ENCODE results near the gene FAM227B. TPM values are rescaled to one million over a fixed set of nuclear protein-coding genes. Genes with fewer than 3 reads are reported as not detected.
"Not testable (repeated sequence)": the region's sequence is repeated elsewhere in the genome, so short reads cannot be mapped to it uniquely, and the experiment has no call there.

The FAM227B gene
- total RNA-seq, 1 experiment from 2014 or later = 0.98 TPM

DNA sequence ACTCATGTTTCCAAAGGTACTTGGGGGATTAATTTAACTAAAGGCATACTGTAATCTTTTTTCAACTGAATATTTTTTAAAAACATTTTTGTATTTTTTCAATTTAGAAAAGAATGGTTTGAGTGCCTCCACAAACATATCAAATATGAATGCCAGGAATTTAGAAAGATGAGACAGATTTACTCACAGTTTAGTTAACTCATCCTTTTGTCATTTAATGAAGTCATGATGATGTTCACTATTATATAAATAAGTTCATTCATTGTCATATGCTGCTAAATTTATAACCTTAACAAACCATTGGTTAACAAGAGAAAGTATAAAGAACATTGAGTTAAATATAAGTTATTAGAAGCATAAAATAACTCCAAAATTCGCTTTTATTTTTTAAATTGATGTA, 147.6 kb downstream of the FAM227B start:
- Histone ChIP-seq H3K4me1 (ENCODE audit: insufficient read depth, low read length) (peaks cover 10% of the 10 kb centered on the region; the same call in 1 of the 2 replicates), H4K20me1 (ENCODE audit: low read length) (no peaks in the 10 kb centered on the region), H3K9me2 (replicated peaks; ENCODE audit: low read length) (no peaks in the 10 kb centered on the region), H3K9ac (ENCODE audit: low read length) (no peak overlapping the region), H3K36me3 (ENCODE audit: low read depth, low read length) (no peaks in the 10 kb centered on the region), H3F3A (ENCODE audit: low read length, unreplicated experiment) (no peaks in the 10 kb centered on the region), H3K27ac (ENCODE audit: low read length) (no peak overlapping the region), H2AFZ (ENCODE audit: low read length) (no peak overlapping the region), H3K4me2 (ENCODE audit: low read length) (no peak overlapping the region), H3K4me3 (ENCODE audit: low read length) (no peak overlapping the region), H3K79me2 (ENCODE audit: low read length) (no peaks in the 10 kb centered on the region), H3K27me3 (ENCODE audit: low read length) (no peaks in the 10 kb centered on the region), H3K9me3 (ENCODE audit: low read length) (no peaks in the 10 kb centered on the region)
- POLR2A ChIA-PET (ENCODE audit: unreplicated experiment) = no interaction called here
- no TSS peak for BruUV-seq (replicated peaks)
- intact Hi-C loops (cut with micrococcal nuclease) = no loop called here
- TF ChIP-seq, protein P1, sequence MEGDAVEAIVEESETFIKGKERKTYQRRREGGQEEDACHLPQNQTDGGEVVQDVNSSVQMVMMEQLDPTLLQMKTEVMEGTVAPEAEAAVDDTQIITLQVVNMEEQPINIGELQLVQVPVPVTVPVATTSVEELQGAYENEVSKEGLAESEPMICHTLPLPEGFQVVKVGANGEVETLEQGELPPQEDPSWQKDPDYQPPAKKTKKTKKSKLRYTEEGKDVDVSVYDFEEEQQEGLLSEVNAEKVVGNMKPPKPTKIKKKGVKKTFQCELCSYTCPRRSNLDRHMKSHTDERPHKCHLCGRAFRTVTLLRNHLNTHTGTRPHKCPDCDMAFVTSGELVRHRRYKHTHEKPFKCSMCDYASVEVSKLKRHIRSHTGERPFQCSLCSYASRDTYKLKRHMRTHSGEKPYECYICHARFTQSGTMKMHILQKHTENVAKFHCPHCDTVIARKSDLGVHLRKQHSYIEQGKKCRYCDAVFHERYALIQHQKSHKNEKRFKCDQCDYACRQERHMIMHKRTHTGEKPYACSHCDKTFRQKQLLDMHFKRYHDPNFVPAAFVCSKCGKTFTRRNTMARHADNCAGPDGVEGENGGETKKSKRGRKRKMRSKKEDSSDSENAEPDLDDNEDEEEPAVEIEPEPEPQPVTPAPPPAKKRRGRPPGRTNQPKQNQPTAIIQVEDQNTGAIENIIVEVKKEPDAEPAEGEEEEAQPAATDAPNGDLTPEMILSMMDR (conservative IDR thresholded peaks at IDR 0.05; ENCODE audit: low read depth, low read length) = no peak
- TF ChIP-seq EZH2phosphoT487 (IDR thresholded peaks at IDR 0.05; ENCODE audit: borderline replicate concordance, low read length) = no peak
- no peak for TF ChIP-seq EZH2 (IDR thresholded peaks at IDR 0.05; ENCODE audit: low read length, unreplicated experiment)
- CTCF ChIA-PET = no interaction called here
- ATAC-seq (no peak), DNase-seq (peak; percentile 8)

DNA sequence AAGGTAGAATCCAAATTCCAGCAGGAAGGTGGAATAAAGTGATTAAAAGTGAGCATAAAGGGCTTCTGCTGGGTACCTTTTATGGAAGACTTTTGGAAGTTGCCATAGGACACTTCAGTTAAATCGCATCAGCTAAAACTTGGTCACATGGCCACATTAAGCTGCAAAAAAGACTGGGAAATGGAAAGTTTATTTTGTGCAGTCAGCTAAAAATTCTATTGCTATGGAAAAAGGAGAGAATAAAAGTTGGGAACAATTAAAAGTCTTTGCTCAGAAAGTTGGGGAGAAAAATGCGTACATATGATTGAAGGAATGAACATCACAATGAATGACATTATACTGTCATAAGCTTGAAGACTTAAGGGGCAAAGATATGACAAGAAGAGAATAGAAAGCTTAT, 148.3 kb downstream of the FAM227B start:
- ATAC-seq = no peak
- POLR2A ChIA-PET (ENCODE audit: unreplicated experiment) = no interaction called here
- H4K20me1 ChIP-seq (ENCODE audit: low read length) = no peaks in the 10 kb centered on the region

DNA sequence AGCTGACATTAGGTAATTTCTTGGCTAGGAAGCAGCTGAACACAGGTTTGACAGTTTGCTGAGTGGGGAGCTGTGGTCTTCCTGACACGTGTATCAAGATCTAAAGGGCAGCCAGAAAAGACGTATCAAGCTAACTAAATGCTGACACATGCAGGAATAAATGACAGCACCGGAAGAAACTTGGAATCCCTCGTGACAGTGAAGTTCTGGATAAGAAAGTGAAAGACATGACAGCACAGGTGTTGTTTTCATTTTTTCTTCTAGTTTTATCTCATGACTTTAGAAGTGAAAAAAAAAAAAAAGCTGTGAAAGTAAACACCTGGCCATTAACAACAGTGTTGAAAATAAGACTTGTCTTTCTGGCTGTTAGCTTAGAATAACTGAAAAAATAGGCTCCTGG, 148.9 kb downstream of the FAM227B start:
- no peaks in the 10 kb centered on the region for H3K36me3 ChIP-seq (ENCODE audit: low read depth, low read length)
- ATAC-seq (no peak), DNase-seq (no peak)
- no peak overlapping the region for H3K4me2 ChIP-seq (ENCODE audit: low read length)
- no peaks in the 10 kb centered on the region for H3F3A ChIP-seq (ENCODE audit: low read length, unreplicated experiment)
- ChIA-PET CTCF (interaction anchor here (0.6 to 1.1 kb wide), 2 partner anchors 25 to 603 kb away, joined by 3 read pairs; no protein-coding TSS in a partner anchor), POLR2A (ENCODE audit: unreplicated experiment) (no interaction called here)
- intact Hi-C loops (cut with micrococcal nuclease) = no loop called here
- H3K9me2 ChIP-seq (replicated peaks; ENCODE audit: low read length) = no peaks in the 10 kb centered on the region
- no peak overlapping the region for H3K4me3 ChIP-seq (ENCODE audit: low read length)
- no peak overlapping the region for H3K27ac ChIP-seq (ENCODE audit: low read length)
- peaks cover 12% of the 10 kb centered on the region; the same call in 1 of the 2 replicates for H3K4me1 ChIP-seq (ENCODE audit: insufficient read depth, low read length)
- no peaks in the 10 kb centered on the region for H4K20me1 ChIP-seq (ENCODE audit: low read length)
- no TSS peak for BruUV-seq (replicated peaks)
- no peaks in the 10 kb centered on the region for H3K9me3 ChIP-seq (ENCODE audit: low read length)
- no peaks in the 10 kb centered on the region for H3K27me3 ChIP-seq (ENCODE audit: low read length)
- no peak overlapping the region for H3K9ac ChIP-seq (ENCODE audit: low read length)
- TF ChIP-seq EZH2phosphoT487 (IDR thresholded peaks at IDR 0.05; ENCODE audit: borderline replicate concordance, low read length) = no peak
- TF ChIP-seq EZH2 (IDR thresholded peaks at IDR 0.05; ENCODE audit: low read length, unreplicated experiment) = no peak
- TF ChIP-seq, protein P1 (conservative IDR thresholded peaks at IDR 0.05; ENCODE audit: low read depth, low read length) = no peak
- no peaks in the 10 kb centered on the region for H3K79me2 ChIP-seq (ENCODE audit: low read length)
- no peak overlapping the region for H2AFZ ChIP-seq (ENCODE audit: low read length)

More for the DNA sequence above, 148.3 kb downstream of the FAM227B start:
- no peak overlapping the region for H3K27ac ChIP-seq (ENCODE audit: low read length)
- intact Hi-C loops (cut with micrococcal nuclease) = no loop called here
- H3K27me3 ChIP-seq (ENCODE audit: low read length) = no peaks in the 10 kb centered on the region
- no peaks in the 10 kb centered on the region for H3K9me2 ChIP-seq (replicated peaks; ENCODE audit: low read length)
- no peak overlapping the region for H3K9ac ChIP-seq (ENCODE audit: low read length)
- no peak for TF ChIP-seq EZH2 (IDR thresholded peaks at IDR 0.05; ENCODE audit: low read length, unreplicated experiment)
- no peak for TF ChIP-seq EZH2phosphoT487 (IDR thresholded peaks at IDR 0.05; ENCODE audit: borderline replicate concordance, low read length)
- TF ChIP-seq, protein P1 (conservative IDR thresholded peaks at IDR 0.05; ENCODE audit: low read depth, low read length) = no peak
- no peak for DNase-seq
- H3F3A ChIP-seq (ENCODE audit: low read length, unreplicated experiment) = no peaks in the 10 kb centered on the region
- CTCF ChIA-PET = interaction anchor here (0.6 kb wide), 1 partner anchor 602 kb away, joined by 3 read pairs; no protein-coding TSS in a partner anchor
- peaks cover 12% of the 10 kb centered on the region; the same call in 1 of the 2 replicates for H3K4me1 ChIP-seq (ENCODE audit: insufficient read depth, low read length)
- H2AFZ ChIP-seq (ENCODE audit: low read length) = no peak overlapping the region
- BruUV-seq (replicated peaks) = no TSS peak
- H3K4me2 ChIP-seq (ENCODE audit: low read length) = no peak overlapping the region
- no peak overlapping the region for H3K4me3 ChIP-seq (ENCODE audit: low read length)
- H3K79me2 ChIP-seq (ENCODE audit: low read length) = no peaks in the 10 kb centered on the region
- H3K36me3 ChIP-seq (ENCODE audit: low read depth, low read length) = no peaks in the 10 kb centered on the region
- H3K9me3 ChIP-seq (ENCODE audit: low read length) = no peaks in the 10 kb centered on the region

DNA sequence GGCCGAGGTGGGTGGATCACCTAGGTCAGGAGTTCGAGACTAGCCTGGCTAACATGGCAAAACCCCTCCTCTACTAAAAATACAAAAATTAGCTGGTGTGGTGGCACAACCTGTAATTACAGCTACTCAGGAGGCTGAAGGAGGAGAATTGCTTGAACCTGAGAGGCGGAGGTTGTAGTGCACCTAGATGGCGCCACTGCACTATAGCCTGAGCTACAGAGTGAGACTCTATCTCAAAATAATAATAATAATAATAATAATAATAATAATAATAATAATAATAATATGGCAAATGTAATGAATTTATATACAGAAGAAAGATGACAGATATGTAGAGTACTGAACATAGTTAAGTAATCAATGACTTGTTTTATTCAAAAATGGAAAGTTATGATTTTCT, 149.4 kb downstream of the FAM227B start:
- H3K4me2 ChIP-seq (ENCODE audit: low read length); BruUV-seq (replicated peaks); H2AFZ ChIP-seq (ENCODE audit: low read length); intact Hi-C loops (cut with micrococcal nuclease); H3K9me2 ChIP-seq (replicated peaks; ENCODE audit: low read length); H3K4me3 ChIP-seq (ENCODE audit: low read length); H3K36me3 ChIP-seq (ENCODE audit: low read depth, low read length); H3K27me3 ChIP-seq (ENCODE audit: low read length); POLR2A ChIA-PET (ENCODE audit: unreplicated experiment); H3K9ac ChIP-seq (ENCODE audit: low read length); H4K20me1 ChIP-seq (ENCODE audit: low read length); H3F3A ChIP-seq (ENCODE audit: low read length, unreplicated experiment); H3K79me2 ChIP-seq (ENCODE audit: low read length); H3K9me3 ChIP-seq (ENCODE audit: low read length); ATAC-seq; H3K27ac ChIP-seq (ENCODE audit: low read length): not testable (repeated sequence)
- peak; percentile 37 for DNase-seq
- peaks cover 12% of the 10 kb centered on the region; the same call in 1 of the 2 replicates for H3K4me1 ChIP-seq (ENCODE audit: insufficient read depth, low read length)
- CTCF ChIA-PET = interaction anchor here (1.0 to 1.1 kb wide), 2 partner anchors 25 to 532 kb away, joined by 3 read pairs; no protein-coding TSS in a partner anchor
